Uterus (tissue), 2 donors: Measurements from ENCODE around the gene SPDYE4.

Source experiments
- POLR2A ChIP-seq, 2 donors: fragments of 450-650 bp; IDR thresholded peaks; one replicate each; pipeline ENCODE4 v1.6.1; 2016; ENCODE audit warnings: antibody characterized with exemption in 2 of 2, mild to moderate bottlenecking in 1 of 2, moderate library complexity in 1 of 2
- TF ChIP-seq, protein P1 (sequence below), 4 experiments: fragments of 200-600 bp in 2 of 4; fragments of 450-650 bp in 2 of 4; sonication (generic) in 2 of 4; IDR thresholded peaks; one replicate each; pipeline ENCODE4 v1.5.1; 2016 to 2019; ENCODE audit warnings: antibody characterized with exemption in 4 of 4, mild to moderate bottlenecking in 2 of 4, moderate library complexity in 1 of 4

DNA sequence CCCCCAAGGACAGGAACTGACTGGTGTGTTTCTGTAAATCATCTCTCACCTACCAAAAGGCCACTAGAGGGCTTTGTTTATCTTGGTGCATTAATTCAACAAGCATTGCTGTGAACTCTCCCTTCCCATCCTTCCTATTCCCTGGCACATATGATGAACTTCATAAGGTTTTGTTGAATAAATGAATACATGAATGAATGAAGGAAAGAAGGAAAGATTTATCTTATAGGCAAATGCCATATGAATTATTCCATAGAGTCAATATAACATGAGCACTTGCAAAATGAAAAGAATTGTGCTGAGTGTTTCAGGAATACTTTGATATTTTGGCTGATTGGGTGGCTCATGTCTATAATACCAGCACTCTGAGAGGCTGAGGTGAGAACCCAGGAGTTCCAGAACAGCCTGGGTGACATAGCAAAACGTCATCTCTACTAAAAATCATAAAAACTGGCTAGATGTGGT lies 4.3 kb downstream of the SPDYE4 start:
- TF ChIP-seq, protein P1, sequence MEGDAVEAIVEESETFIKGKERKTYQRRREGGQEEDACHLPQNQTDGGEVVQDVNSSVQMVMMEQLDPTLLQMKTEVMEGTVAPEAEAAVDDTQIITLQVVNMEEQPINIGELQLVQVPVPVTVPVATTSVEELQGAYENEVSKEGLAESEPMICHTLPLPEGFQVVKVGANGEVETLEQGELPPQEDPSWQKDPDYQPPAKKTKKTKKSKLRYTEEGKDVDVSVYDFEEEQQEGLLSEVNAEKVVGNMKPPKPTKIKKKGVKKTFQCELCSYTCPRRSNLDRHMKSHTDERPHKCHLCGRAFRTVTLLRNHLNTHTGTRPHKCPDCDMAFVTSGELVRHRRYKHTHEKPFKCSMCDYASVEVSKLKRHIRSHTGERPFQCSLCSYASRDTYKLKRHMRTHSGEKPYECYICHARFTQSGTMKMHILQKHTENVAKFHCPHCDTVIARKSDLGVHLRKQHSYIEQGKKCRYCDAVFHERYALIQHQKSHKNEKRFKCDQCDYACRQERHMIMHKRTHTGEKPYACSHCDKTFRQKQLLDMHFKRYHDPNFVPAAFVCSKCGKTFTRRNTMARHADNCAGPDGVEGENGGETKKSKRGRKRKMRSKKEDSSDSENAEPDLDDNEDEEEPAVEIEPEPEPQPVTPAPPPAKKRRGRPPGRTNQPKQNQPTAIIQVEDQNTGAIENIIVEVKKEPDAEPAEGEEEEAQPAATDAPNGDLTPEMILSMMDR (IDR thresholded peaks at IDR 0.05): no peak
- TF ChIP-seq POLR2A (IDR thresholded peaks at IDR 0.05): no peak
